ENCODE results near the gene ARL13B.

DNA sequence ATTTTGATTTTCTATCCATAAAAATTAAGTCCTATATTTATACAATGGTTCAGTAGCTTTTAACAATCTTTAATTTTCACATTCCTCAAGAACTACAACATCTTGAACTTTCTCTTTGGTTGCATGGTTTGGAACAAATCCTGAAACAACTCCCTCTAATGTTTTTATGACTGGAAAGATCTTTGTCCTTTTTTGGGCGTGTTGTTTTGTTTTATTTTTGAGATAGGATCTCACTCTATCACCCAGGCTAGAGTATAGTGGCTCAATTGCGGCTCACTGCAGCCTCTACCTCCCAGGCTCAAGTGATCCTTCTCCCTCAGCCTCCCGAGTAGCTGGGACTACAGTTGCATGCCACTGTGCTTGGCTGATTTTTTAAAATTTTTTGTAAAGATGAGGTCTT lies 44.4 kb downstream of the ARL13B start:
- TF ChIP-seq, protein P1, sequence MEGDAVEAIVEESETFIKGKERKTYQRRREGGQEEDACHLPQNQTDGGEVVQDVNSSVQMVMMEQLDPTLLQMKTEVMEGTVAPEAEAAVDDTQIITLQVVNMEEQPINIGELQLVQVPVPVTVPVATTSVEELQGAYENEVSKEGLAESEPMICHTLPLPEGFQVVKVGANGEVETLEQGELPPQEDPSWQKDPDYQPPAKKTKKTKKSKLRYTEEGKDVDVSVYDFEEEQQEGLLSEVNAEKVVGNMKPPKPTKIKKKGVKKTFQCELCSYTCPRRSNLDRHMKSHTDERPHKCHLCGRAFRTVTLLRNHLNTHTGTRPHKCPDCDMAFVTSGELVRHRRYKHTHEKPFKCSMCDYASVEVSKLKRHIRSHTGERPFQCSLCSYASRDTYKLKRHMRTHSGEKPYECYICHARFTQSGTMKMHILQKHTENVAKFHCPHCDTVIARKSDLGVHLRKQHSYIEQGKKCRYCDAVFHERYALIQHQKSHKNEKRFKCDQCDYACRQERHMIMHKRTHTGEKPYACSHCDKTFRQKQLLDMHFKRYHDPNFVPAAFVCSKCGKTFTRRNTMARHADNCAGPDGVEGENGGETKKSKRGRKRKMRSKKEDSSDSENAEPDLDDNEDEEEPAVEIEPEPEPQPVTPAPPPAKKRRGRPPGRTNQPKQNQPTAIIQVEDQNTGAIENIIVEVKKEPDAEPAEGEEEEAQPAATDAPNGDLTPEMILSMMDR (IDR thresholded peaks at IDR 0.05 in 4 of 5, conservative IDR thresholded peaks at IDR 0.05 in 1 of 5), result no peak
- TF ChIP-seq POLR2A (IDR thresholded peaks at IDR 0.05), result no peak

All from gastrocnemius medialis (tissue), 4 donors.